Measurements from ENCODE around the gene BMF. TPM values are rescaled to one million over a fixed set of nuclear protein-coding genes. Genes with fewer than 3 reads are reported as not detected.
"Not testable (repeated sequence)": the region's sequence is repeated elsewhere in the genome, so short reads cannot be mapped to it uniquely, and the experiment has no call there.

BMF gene
- polyA plus RNA-seq, 1 donor from 2014 or later: 5.8 TPM

GRCh38 chr15:40154821-40155220 lies 46.1 kb upstream of the BMF start:
- H3K4me3 ChIP-seq (ENCODE audit: low read length); H4K20me1 ChIP-seq (ENCODE audit: insufficient read depth); H3K79me2 ChIP-seq (replicated peaks; ENCODE audit: insufficient read depth, low read length); H3K27ac ChIP-seq (ENCODE audit: low read length); H3K9me2 ChIP-seq (ENCODE audit: insufficient read depth, low read length); H3K27me3 ChIP-seq (ENCODE audit: insufficient read depth, low read depth, low read length); H3F3A ChIP-seq (ENCODE audit: insufficient read depth, low read length, poor library complexity, severe bottlenecking); H3K36me3 ChIP-seq (ENCODE audit: insufficient read depth, low read length); H3K4me2 ChIP-seq (ENCODE audit: low read length); H3K9ac ChIP-seq (ENCODE audit: low read length); H3K9me3 ChIP-seq (ENCODE audit: low read length); H2AFZ ChIP-seq (ENCODE audit: low read depth, low read length): not testable (repeated sequence)

GRCh38 chr15:40151991-40152390 lies 43.3 kb upstream of the BMF start:
- H3F3A ChIP-seq (ENCODE audit: insufficient read depth, low read length, poor library complexity, severe bottlenecking): no peaks in the 10 kb centered on the region
- no peaks in the 10 kb centered on the region for H4K20me1 ChIP-seq (ENCODE audit: insufficient read depth)
- TF ChIP-seq EP300 (conservative IDR thresholded peaks at IDR 0.05; ENCODE audit: poor library complexity, severe bottlenecking) (no peak), EZH2 (IDR thresholded peaks at IDR 0.05; ENCODE audit: borderline replicate concordance, insufficient read depth, low read length, poor library complexity, severe bottlenecking) (no peak), TAF1 (IDR thresholded peaks at IDR 0.05; ENCODE audit: low read depth) (no peak), CTCF (IDR thresholded peaks at IDR 0.05; ENCODE audit: poor library complexity, severe bottlenecking) (no peak), POLR2AphosphoS5 (IDR thresholded peaks at IDR 0.05) (no peak), MXI1 (conservative IDR thresholded peaks at IDR 0.05; ENCODE audit: poor library complexity, severe bottlenecking) (no peak), SMC3 (conservative IDR thresholded peaks at IDR 0.05; ENCODE audit: poor library complexity) (no peak), RAD21 (conservative IDR thresholded peaks at IDR 0.05) (no peak), REST (IDR thresholded peaks at IDR 0.05; ENCODE audit: borderline replicate concordance) (no peak)
- no peaks in the 10 kb centered on the region for H3K27me3 ChIP-seq (ENCODE audit: insufficient read depth, low read depth, low read length)
- H3K4me3 ChIP-seq (ENCODE audit: low read length): no peak overlapping the region
- H2AFZ ChIP-seq (ENCODE audit: low read depth, low read length): no peak overlapping the region
- no peaks in the 10 kb centered on the region for H3K36me3 ChIP-seq (ENCODE audit: insufficient read depth, low read length)
- no peaks in the 10 kb centered on the region for H3K9me3 ChIP-seq (ENCODE audit: low read length)
- no peak overlapping the region for H3K4me2 ChIP-seq (ENCODE audit: low read length)
- no peaks in the 10 kb centered on the region for H3K79me2 ChIP-seq (replicated peaks; ENCODE audit: insufficient read depth, low read length)
- no peak overlapping the region for H3K9ac ChIP-seq (ENCODE audit: low read length)
- H3K9me2 ChIP-seq (ENCODE audit: insufficient read depth, low read length): no peaks in the 10 kb centered on the region
- H3K27ac ChIP-seq (ENCODE audit: low read length): no peak overlapping the region

GRCh38 chr15:40151499-40151898 lies 42.8 kb upstream of the BMF start:
- H3F3A ChIP-seq (ENCODE audit: insufficient read depth, low read length, poor library complexity, severe bottlenecking): no peaks in the 10 kb centered on the region
- no peak overlapping the region for H2AFZ ChIP-seq (ENCODE audit: low read depth, low read length)
- no peak overlapping the region for H3K27ac ChIP-seq (ENCODE audit: low read length)
- no peak overlapping the region for H3K9ac ChIP-seq (ENCODE audit: low read length)
- H3K79me2 ChIP-seq (replicated peaks; ENCODE audit: insufficient read depth, low read length): no peaks in the 10 kb centered on the region
- H3K9me2 ChIP-seq (ENCODE audit: insufficient read depth, low read length): no peaks in the 10 kb centered on the region
- H3K4me3 ChIP-seq (ENCODE audit: low read length): no peak overlapping the region
- H3K9me3 ChIP-seq (ENCODE audit: low read length): no peaks in the 10 kb centered on the region
- no peaks in the 10 kb centered on the region for H3K27me3 ChIP-seq (ENCODE audit: insufficient read depth, low read depth, low read length)
- TF ChIP-seq RAD21 (conservative IDR thresholded peaks at IDR 0.05) (no peak), MXI1 (conservative IDR thresholded peaks at IDR 0.05; ENCODE audit: poor library complexity, severe bottlenecking) (no peak)
- H4K20me1 ChIP-seq (ENCODE audit: insufficient read depth): no peaks in the 10 kb centered on the region
- H3K36me3 ChIP-seq (ENCODE audit: insufficient read depth, low read length): no peaks in the 10 kb centered on the region
- no peak overlapping the region for H3K4me2 ChIP-seq (ENCODE audit: low read length)
